HepG2 (cell line): Measurements from ENCODE around the gene PLCB4. TPM values are rescaled to one million over a fixed set of nuclear protein-coding genes. Genes with fewer than 3 reads are reported as not detected.
A peak's percentile ranks its signal among the peaks of the same experiment; 100 is the strongest.

ENCODE experiments used
- ATAC-seq: fragments of 200-7000 bp; cut with Tn5 transposase; 3 replicates; pipeline ENCODE4 v1.9.1; 2020; ENCODE audit warnings: mild to moderate bottlenecking, moderate library complexity
- BruUV-seq: library from RNA; stranded (reverse); fragments of 400-500 nt; replicated peaks from 2 replicates; lab custom pipeline; 2021; lab: Mats Ljungman, UMichigan
- CTCF ChIA-PET: fragments of 300-600 bp; formaldehyde crosslinking; extraction: SDS; loops from one replicate; lab custom pipeline; 2021; ENCODE audit warnings: low total read pairs, inconsistent platforms, low intra/inter-chr PET ratio; lab: Yijun Ruan, JAX
- POLR2A ChIA-PET: fragments of 350-600 bp; sonication (Branson Sonifier 250); formaldehyde crosslinking; loops from one replicate; lab custom pipeline; 2020; ENCODE audit warnings: antibody characterized with exemption, inconsistent platforms; lab: Yijun Ruan, JAX
- DNase-seq: peaks from one replicate; pipeline ENCODE4 v3.0.0-alpha.2; 2015; ENCODE audit warnings: low spot score
- FAIRE-seq: peaks from 3 replicates; lab custom pipeline; 2011; peaks lifted over from hg19 to GRCh38; lab: Jason Lieb, UNC
- H2AFZ ChIP-seq: one replicate; pipeline ENCODE4 v1.6.1; 2011; ENCODE audit warnings: low read length, inconsistent platforms
- H3K27ac ChIP-seq: fragments of 300-600 bp; 3 replicates; pipeline ENCODE4 v1.8.0; 2011; ENCODE audit warnings: mixed run types, mild to moderate bottlenecking, mixed read lengths, low read length, inconsistent platforms; ENCODE audit not compliant: insufficient read depth; ENCODE audit errors: extremely low read length
- H3K27me3 ChIP-seq, 2 experiments: fragments of 200-600 bp in 1 of 2; 2 replicates in 1 of 2; 3 replicates in 1 of 2; pipeline versions ENCODE4 v1.6.0 to v1.8.0; 2011; ENCODE audit warnings: low read length in 2 of 2, mild to moderate bottlenecking in 2 of 2, moderate library complexity in 2 of 2, inconsistent platforms in 1 of 2; ENCODE audit not compliant: insufficient read depth in 2 of 2, control insufficient read depth in 1 of 2
- H3K36me3 ChIP-seq, 2 experiments: fragments of 200-600 bp in 1 of 2; replicated peaks in 1 of 2; 2 replicates in 1 of 2; 3 replicates in 1 of 2; pipeline versions ENCODE4 v1.5.1 to v1.8.0; 2011; ENCODE audit warnings: low read length in 2 of 2, inconsistent platforms in 1 of 2; ENCODE audit not compliant: insufficient read depth in 2 of 2, control insufficient read depth in 1 of 2
- H3K4me1 ChIP-seq: 2 replicates; pipeline ENCODE4 v1.5.1; 2012; ENCODE audit warnings: low read length, inconsistent platforms; ENCODE audit not compliant: insufficient read depth
- H3K4me2 ChIP-seq: 2 replicates; pipeline ENCODE4 v1.6.0; 2011; ENCODE audit warnings: low read depth, low read length, inconsistent platforms
- H3K4me3 ChIP-seq, 3 experiments: fragments of 200-600 bp in 1 of 3; sonication (generic), shearing (Covaris generic) in 1 of 3; replicated peaks in 1 of 3; 2 replicates each; pipeline ENCODE4 v1.5.1; 2011 to 2016; ENCODE audit warnings: low read length in 3 of 3, inconsistent platforms in 2 of 3, low read depth in 2 of 3, mild to moderate bottlenecking in 2 of 3, control low read depth in 1 of 3, mixed read lengths in 1 of 3; ENCODE audit not compliant: insufficient read depth in 1 of 3
- H3K79me2 ChIP-seq: one replicate; pipeline ENCODE4 v1.6.1; 2011; ENCODE audit warnings: low read length, inconsistent platforms; ENCODE audit not compliant: insufficient read depth
- H3K9ac ChIP-seq: 2 replicates; pipeline ENCODE4 v1.6.0; 2011; ENCODE audit warnings: mild to moderate bottlenecking, low read depth, low read length, inconsistent platforms; ENCODE audit not compliant: insufficient read depth
- H3K9me3 ChIP-seq: 2 replicates; pipeline ENCODE4 v1.5.1; 2012; ENCODE audit warnings: mild to moderate bottlenecking, low read length
- H4K20me1 ChIP-seq: 2 replicates; pipeline ENCODE4 v1.6.0; 2011; ENCODE audit warnings: inconsistent platforms, mild to moderate bottlenecking, low read length, moderate library complexity; ENCODE audit not compliant: insufficient read depth
- CBFB ChIP-seq: sonication (generic); formaldehyde crosslinking; IDR thresholded peaks from 2 replicates; pipeline ENCODE4 v1.4.0; 2020; ENCODE audit warnings: missing genetic modification reagents
- CREB1 ChIP-seq, 2 experiments: fragments of 450-650 bp in 1 of 2; IDR thresholded peaks; 2 replicates each; pipeline ENCODE4 v1.6.1; 2016 to 2017; ENCODE audit warnings: control low read depth in 1 of 2, mild to moderate bottlenecking in 1 of 2, missing compliant biosample characterization in 1 of 2, missing genetic modification characterization in 1 of 2
- KDM5A ChIP-seq: fragments of 200-600 bp; sonication (generic); IDR thresholded peaks from 2 replicates; pipeline ENCODE4 v1.7.0; 2018; ENCODE audit warnings: antibody characterized with exemption, mild to moderate bottlenecking, low read length, borderline replicate concordance
- ZMAT3 ChIP-seq: sonication (generic); formaldehyde crosslinking; conservative IDR thresholded peaks from 2 replicates; pipeline ENCODE4 v1.7.0; 2021; ENCODE audit warnings: missing genetic modification reagents
- ZNF326 ChIP-seq: sonication (generic); formaldehyde crosslinking; IDR thresholded peaks from 2 replicates; pipeline ENCODE4 v1.4.0; 2020; ENCODE audit warnings: missing genetic modification reagents, borderline replicate concordance
- ZNF430 ChIP-seq: sonication (generic); formaldehyde crosslinking; IDR thresholded peaks from 2 replicates; pipeline ENCODE4 v1.9.0; 2021; ENCODE audit warnings: mild to moderate bottlenecking, missing genetic modification reagents
- WGBS: methylation state at CpG from one replicate; pipeline ENCODE4 v1.1.6; 2017; ENCODE audit warnings: low lambda C conversion rate; 5-methylcytosine and 5-hydroxymethylcytosine counted together
- in situ Hi-C: cut with HindIII; loops from 2 replicates; pipeline ENCODE4 v1.10.0; 2017; ENCODE audit warnings: low pct_unique_long_range_greater_than_20kb; ENCODE audit not compliant: extremely low pct_ligation_motif_present
- intact Hi-C: fragments of 100-400 bp; cut with micrococcal nuclease; formaldehyde crosslinking; loops from one replicate; pipeline ENCODE4 v1.10.0; 2022; ENCODE audit not compliant: unreplicated experiment
- polyA plus RNA-seq, 8 experiments: library from polyadenylated mRNA; depleted of rRNA in 3 of 8; stranded (reverse) in 7 of 8; unstranded in 1 of 8; fragments of >200 nt; fragmentation: Illumina TruSeq in 4 of 8; extraction: Trizol in 4 of 8; gene quantifications; 2 replicates each; pipeline versions ENCODE4 v1.2.1 to v1.2.3, GENCODE V29; 2011 to 2016; ENCODE audit warnings: low read depth in 4 of 8, missing spikeins in 1 of 8, mixed read lengths in 1 of 8; ENCODE audit not compliant: insufficient read depth in 1 of 8
- total RNA-seq, 5 experiments: library from RNA; depleted of rRNA; stranded (reverse); fragments of >200 nt; fragmentation: Illumina TruSeq; extraction: Trizol; gene quantifications; 2 replicates each; pipeline ENCODE4 v1.2.3, GENCODE V29; 2016; ENCODE audit warnings: low read depth in 1 of 5
- TF ChIP-seq, protein P1 (sequence below): sonication (generic); formaldehyde crosslinking; IDR thresholded peaks from 2 replicates; pipeline ENCODE4 v1.5.1; 2020; ENCODE audit warnings: missing genetic modification reagents, mild to moderate bottlenecking, borderline replicate concordance
- TF ChIP-seq, protein P2 (sequence below): sonication (generic); formaldehyde crosslinking; IDR thresholded peaks from 2 replicates; pipeline ENCODE4 v1.4.0; 2020; ENCODE audit warnings: missing genetic modification reagents; ENCODE audit errors: not compliant biosample characterization

The PLCB4 gene
- total and polyA plus RNA-seq, 2 of the 13 experiments (the other 11 are each of a cell fraction or from before 2014, with no cell fraction given), result 0.01 TPM; not detected in 1

DNA sequence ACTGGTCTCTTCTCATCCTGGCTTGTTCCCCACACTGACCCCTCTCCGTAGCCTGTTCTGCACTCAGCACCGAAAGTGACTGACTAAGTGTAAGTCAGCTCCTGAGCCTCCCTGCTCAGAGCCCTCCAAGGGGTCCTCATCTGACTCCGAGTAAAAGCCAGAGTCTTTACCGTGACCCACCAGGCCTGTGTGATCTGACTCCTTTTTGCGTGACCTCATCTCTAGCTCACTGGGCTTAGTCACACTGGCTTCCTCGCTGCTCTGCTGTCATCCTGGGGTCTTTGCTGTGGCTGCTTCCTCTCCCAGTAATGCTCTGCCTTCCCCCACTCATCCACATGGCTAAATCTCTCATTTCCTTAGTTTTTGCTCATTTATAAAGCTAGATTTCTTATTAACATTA lies 116.6 kb downstream of the PLCB4 start:
- intact Hi-C loops (no loop called here), in situ Hi-C loops (no loop called here)
- ChIA-PET CTCF (no interaction called here), POLR2A (no interaction called here)
- Histone ChIP-seq H3K9ac (no peak overlapping the region), H3K79me2 (no peaks in the 10 kb centered on the region), H3K4me2 (no peak overlapping the region), H3K27me3 (peaks cover 0 to 12% of the 10 kb centered on the region in 2 experiments; a peak in 1 of 5 replicates), H3K4me1 (no peaks in the 10 kb centered on the region), H2AFZ (no peak overlapping the region), H3K4me3 (no peak overlapping the region), H3K9me3 (no peaks in the 10 kb centered on the region), H3K27ac (no peak overlapping the region), H4K20me1 (no peaks in the 10 kb centered on the region), H3K36me3 (no peaks in the 10 kb centered on the region)
- FAIRE-seq (no peak), ATAC-seq (no peak; the same call in 2 of the 3 replicates), DNase-seq (no peak)
- TF ChIP-seq CREB1 (IDR thresholded peaks at IDR 0.05) (peak; percentile 21; the same call in 1 of the 2 replicates), CREB1 (CRISPR knock-in tag; IDR thresholded peaks at IDR 0.05) (no peak), CBFB (no peak)
- TF ChIP-seq, protein P1, sequence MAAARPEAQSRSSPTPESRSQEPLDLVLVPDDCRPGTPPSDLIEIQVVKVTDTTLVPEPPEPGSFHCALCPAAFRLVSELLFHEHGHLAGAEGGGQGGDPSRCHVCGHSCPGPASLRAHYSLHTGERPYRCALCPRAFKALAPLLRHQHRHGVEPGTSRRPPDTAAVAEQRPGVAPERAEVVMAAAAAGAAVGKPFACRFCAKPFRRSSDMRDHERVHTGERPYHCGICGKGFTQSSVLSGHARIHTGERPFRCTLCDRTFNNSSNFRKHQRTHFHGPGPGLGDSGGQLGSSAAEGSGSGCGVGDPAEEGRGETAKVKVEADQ, result no peak
- no TSS peak for BruUV-seq
- 16% methylated on average over 6 of the region's 6 CpGs for WGBS

DNA sequence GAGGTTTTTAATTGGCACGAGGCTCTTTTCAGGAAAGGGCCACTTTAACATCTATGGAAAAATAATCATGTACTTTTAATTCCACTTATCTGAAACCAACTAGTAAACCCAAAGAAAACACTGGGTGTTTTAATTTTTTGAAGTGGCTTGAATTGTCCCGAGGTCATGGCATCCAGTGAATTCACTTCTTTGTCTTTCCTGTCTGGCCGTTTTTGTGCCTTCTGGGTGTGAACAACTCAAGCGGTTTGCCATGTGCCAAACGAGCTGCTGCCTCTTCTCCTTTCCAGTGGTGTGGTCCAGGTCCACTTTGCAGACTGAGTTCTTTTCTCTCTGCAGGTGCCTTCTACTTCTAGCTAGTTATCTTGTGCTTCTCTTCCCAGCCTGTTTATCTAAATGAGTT lies 117.5 kb downstream of the PLCB4 start:
- FAIRE-seq (no peak), ATAC-seq (no peak), DNase-seq (no peak)
- Histone ChIP-seq H2AFZ (no peak overlapping the region), H3K79me2 (no peaks in the 10 kb centered on the region), H4K20me1 (no peaks in the 10 kb centered on the region), H3K36me3 (no peaks in the 10 kb centered on the region), H3K9ac (no peak overlapping the region), H3K27me3 (peaks cover 0 to 12% of the 10 kb centered on the region in 2 experiments; a peak in 1 of 5 replicates), H3K27ac (no peak overlapping the region), H3K9me3 (no peaks in the 10 kb centered on the region), H3K4me2 (no peak overlapping the region), H3K4me3 (no peak overlapping the region), H3K4me1 (no peaks in the 10 kb centered on the region)
- no TSS peak for BruUV-seq
- intact Hi-C loops, result no loop called here
- ChIA-PET CTCF (no interaction called here), POLR2A (no interaction called here)
- in situ Hi-C loops, result no loop called here
- TF ChIP-seq, protein P2, sequence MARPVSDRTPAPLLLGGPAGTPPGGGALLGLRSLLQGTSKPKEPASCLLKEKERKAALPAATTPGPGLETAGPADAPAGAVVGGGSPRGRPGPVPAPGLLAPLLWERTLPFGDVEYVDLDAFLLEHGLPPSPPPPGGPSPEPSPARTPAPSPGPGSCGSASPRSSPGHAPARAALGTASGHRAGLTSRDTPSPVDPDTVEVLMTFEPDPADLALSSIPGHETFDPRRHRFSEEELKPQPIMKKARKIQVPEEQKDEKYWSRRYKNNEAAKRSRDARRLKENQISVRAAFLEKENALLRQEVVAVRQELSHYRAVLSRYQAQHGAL (CRISPR knock-in tag), result no peak
- TF ChIP-seq KDM5A, result no peak
- no peak for TF ChIP-seq ZNF326 (CRISPR knock-in tag)
- TF ChIP-seq ZMAT3 (CRISPR knock-in tag), result no peak
- no peak for TF ChIP-seq ZNF430
- WGBS, result 3% methylated on average over 5 of the region's 5 CpGs
